Ishikawa (cell line): ENCODE measurements around the gene ADGRB2.

Source experiments
- EGR1 ChIP-seq: IDR thresholded peaks from 2 replicates; pipeline ENCODE4 v1.6.1; 2012
- FOXM1 ChIP-seq: IDR thresholded peaks from 2 replicates; pipeline ENCODE4 v1.6.1; 2012; ENCODE audit warnings: low read depth, borderline replicate concordance
- MAX ChIP-seq: IDR thresholded peaks from 2 replicates; pipeline ENCODE4 v1.6.1; 2012
- RAD21 ChIP-seq: IDR thresholded peaks from 2 replicates; pipeline ENCODE4 v1.6.1; 2012; ENCODE audit warnings: low read depth
- TAF1 ChIP-seq: IDR thresholded peaks from 2 replicates; pipeline ENCODE4 v1.6.1; 2012; ENCODE audit warnings: low read depth, mild to moderate bottlenecking
- TCF12 ChIP-seq: IDR thresholded peaks from 2 replicates; pipeline ENCODE4 v1.6.1; 2012; ENCODE audit warnings: low read depth
- TEAD4 ChIP-seq: IDR thresholded peaks from 2 replicates; pipeline ENCODE4 v1.6.1; 2012
- ZBTB7A ChIP-seq: IDR thresholded peaks from 2 replicates; pipeline ENCODE4 v1.6.1; 2012; ENCODE audit warnings: low read depth

GRCh38 chr1:31763671-31764311 is 349 bp downstream of the ADGRB2 start:
- TF ChIP-seq TEAD4, result no peak
- no peak for TF ChIP-seq TAF1
- no peak for TF ChIP-seq RAD21
- TF ChIP-seq MAX, result no peak
- TF ChIP-seq EGR1, result no peak
- no peak for TF ChIP-seq TCF12
- TF ChIP-seq ZBTB7A, result no peak
- no peak for TF ChIP-seq FOXM1
